ENCODE results near the gene SLC16A12.

Gene SLC16A12

GRCh38 chr10:89442289-89442688, 93.1 kb downstream of the SLC16A12 start:
- Histone ChIP-seq H3K36me3 (ENCODE audit: control insufficient read depth in 2 of 2, insufficient read depth in 1 of 2, low read length in 2 of 2) (no peaks in the 10 kb centered on the region), H3K4me1 (ENCODE audit: control insufficient read depth, insufficient read depth, low read length) (no peaks in the 10 kb centered on the region), H3K27ac (ENCODE audit: extremely low read depth, low read depth, low read length) (no peak overlapping the region), H3K9me3 (ENCODE audit: control insufficient read depth, insufficient read depth, low read depth, low read length) (no peaks in the 10 kb centered on the region), H3K4me3 (ENCODE audit: low read depth, low read length) (no peak overlapping the region)
- ChIA-PET CTCF (interaction anchor here (0.8 to 1.2 kb wide), 2 partner anchors 10 to 120 kb away, joined by 3 to 5 read pairs; no protein-coding TSS in a partner anchor), POLR2A (no interaction called here)
- TF ChIP-seq ZNF155 (tag by site-specific recombination; IDR thresholded peaks at IDR 0.05), result no peak
- no peak for TF ChIP-seq BCL6B (tag by site-specific recombination; IDR thresholded peaks at IDR 0.05)
- no peak for TF ChIP-seq ZBTB6 (tag by site-specific recombination; IDR thresholded peaks at IDR 0.05)
- TF ChIP-seq MZF1 (tag by site-specific recombination; IDR thresholded peaks at IDR 0.05; ENCODE audit: borderline replicate concordance), result no peak
- no peak for TF ChIP-seq ZNF394 (tag by site-specific recombination; IDR thresholded peaks at IDR 0.05; ENCODE audit: borderline replicate concordance)
- TF ChIP-seq ZNF514 (tag by site-specific recombination; IDR thresholded peaks at IDR 0.05), result no peak
- TF ChIP-seq ZNF777 (tag by site-specific recombination; IDR thresholded peaks at IDR 0.05; ENCODE audit: borderline replicate concordance), result no peak
- no peak for TF ChIP-seq ZNF16 (tag by site-specific recombination; IDR thresholded peaks at IDR 0.05; ENCODE audit: low read depth)
- TF ChIP-seq ZNF174 (tag by site-specific recombination; IDR thresholded peaks at IDR 0.05), result no peak
- no peak for TF ChIP-seq EGR2 (tag by site-specific recombination; IDR thresholded peaks at IDR 0.05; ENCODE audit: low read depth)
- no peak for TF ChIP-seq PRDM2 (tag by site-specific recombination; IDR thresholded peaks at IDR 0.05; ENCODE audit: borderline replicate concordance)
- TF ChIP-seq ZNF776 (tag by site-specific recombination; IDR thresholded peaks at IDR 0.05; ENCODE audit: borderline replicate concordance), result no peak
- no peak for TF ChIP-seq ZNF280C (tag by site-specific recombination; IDR thresholded peaks at IDR 0.05)
- no peak for TF ChIP-seq ZNF513 (tag by site-specific recombination; IDR thresholded peaks at IDR 0.05)
- no peak for TF ChIP-seq TSHZ1 (tag by site-specific recombination; IDR thresholded peaks at IDR 0.05; ENCODE audit: borderline replicate concordance)
- no peak for TF ChIP-seq ZNF211 (tag by site-specific recombination; IDR thresholded peaks at IDR 0.05; ENCODE audit: low read depth)
